GM19468 (cell line): ENCODE results near the gene CD247.

ENCODE experiments used
- ATAC-seq: cut with Tn5 transposase; IDR thresholded peaks from one replicate; pipeline ENCODE4 v1.9.1; 2021; ENCODE audit warnings: mild to moderate bottlenecking, moderate library complexity, moderate number of reproducible peaks; ENCODE audit not compliant: unreplicated experiment; ENCODE audit errors: extremely low read depth

The CD247 gene

GRCh38 chr1:167442854-167443565 lies 75.3 kb downstream of the CD247 start:
- ATAC-seq: no peak

GRCh38 chr1:167442142-167442848 lies 76.0 kb downstream of the CD247 start:
- ATAC-seq: peak; percentile 51

- no peak for ATAC-seq
These were observed 77.1 kb downstream of the CD247 start for GRCh38 chr1:167441222-167441621.

- ATAC-seq: no peak
These were observed 77.6 kb downstream of the CD247 start for GRCh38 chr1:167440776-167441175.

- ATAC-seq: no peak
These were observed 78.0 kb downstream of the CD247 start for GRCh38 chr1:167440345-167440744.

GRCh38 chr1:167439301-167439988 lies 78.9 kb downstream of the CD247 start:
- ATAC-seq: no peak

DNA sequence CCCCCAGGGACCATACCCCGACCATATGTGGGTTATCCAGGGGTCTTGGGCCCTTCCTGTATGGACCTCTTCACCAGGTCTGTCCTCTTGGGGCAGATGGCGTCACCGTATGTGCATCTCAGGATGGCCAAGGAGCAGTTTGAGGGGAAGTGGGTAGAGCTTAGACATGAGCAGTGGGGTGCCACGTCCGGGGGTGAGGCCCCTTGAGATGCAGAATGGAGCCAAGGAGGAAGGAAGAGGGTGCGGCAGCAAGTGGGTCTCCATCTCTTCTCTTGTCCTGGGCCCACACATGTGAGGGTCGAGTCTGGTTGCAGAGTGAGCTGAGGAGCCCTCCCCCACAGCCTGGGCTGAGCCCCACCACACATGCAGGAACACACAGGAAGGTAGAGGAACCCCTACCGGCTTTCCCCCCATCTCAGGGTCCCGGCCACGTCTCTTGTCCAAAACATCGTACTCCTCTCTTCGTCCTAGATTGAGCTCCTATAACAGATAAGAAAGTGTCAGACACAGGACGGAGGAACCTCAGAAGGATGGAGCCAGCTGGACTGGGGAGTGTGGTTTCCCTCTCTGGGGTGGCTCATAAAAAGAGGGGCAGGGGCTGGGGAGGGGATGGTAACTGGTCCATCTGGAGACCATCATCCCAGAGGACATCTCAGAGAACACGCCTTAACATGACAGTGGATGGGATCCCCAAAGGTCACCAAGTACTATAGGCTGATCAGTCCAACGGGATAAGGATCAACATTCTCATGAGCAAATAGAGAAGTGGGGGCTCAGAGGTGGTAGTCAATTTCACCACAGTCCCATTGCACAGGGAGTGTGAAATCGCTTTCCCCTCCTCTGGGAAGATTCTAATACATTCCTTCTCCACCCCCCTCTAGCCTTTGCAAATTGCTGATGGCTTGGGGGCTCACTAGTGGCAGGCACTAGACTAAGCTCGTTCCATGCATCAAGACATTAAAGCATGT lies 79.9 kb downstream of the CD247 start:
- no peak for ATAC-seq

GRCh38 chr1:167435484-167435883 lies 82.8 kb downstream of the CD247 start:
- no peak for ATAC-seq

DNA sequence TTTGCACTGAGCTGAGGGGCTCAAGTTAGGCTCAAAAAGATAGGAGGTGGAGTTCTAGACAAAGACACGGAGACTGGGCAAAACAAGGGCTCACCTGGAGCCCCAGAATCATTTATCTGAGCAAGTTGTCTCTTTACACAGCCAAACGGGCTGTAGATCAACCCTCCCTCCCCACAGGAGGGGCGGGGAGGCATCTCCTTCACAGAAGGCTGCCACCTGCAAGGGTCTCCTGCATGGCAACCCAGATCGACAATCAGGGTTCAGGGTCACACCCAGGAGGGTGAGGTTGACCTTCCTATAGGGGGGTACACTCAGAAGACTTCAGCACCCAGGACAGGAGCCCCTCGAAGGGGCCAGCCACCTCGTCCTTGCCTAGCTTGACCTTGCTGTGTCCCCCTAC lies 84.0 kb downstream of the CD247 start:
- no peak for ATAC-seq

GRCh38 chr1:167433884-167434283 lies 84.4 kb downstream of the CD247 start:
- ATAC-seq: no peak

DNA sequence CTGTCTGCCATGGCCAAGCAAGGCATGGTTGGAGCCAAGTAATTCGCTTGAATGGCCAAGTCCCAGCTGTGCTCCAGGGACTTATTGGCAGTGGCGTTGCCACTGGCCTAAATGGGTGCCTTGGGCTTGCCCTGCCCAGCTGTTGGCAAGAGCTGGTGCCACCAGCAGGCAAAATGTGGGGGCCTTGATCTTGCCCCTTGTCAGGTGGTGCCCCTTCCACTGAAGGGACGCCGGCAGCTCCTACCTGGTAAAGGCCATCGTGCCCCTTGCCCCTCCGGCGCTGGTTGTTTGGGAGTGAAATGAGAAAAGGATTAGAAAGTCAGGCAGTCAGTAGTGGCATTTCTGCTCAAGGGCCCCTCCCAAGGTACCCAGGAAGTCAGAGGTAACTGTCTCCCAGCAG lies 85.5 kb downstream of the CD247 start:
- ATAC-seq: no peak

- no peak for ATAC-seq
These were observed 86.2 kb downstream of the CD247 start for GRCh38 chr1:167431909-167432650.

DNA sequence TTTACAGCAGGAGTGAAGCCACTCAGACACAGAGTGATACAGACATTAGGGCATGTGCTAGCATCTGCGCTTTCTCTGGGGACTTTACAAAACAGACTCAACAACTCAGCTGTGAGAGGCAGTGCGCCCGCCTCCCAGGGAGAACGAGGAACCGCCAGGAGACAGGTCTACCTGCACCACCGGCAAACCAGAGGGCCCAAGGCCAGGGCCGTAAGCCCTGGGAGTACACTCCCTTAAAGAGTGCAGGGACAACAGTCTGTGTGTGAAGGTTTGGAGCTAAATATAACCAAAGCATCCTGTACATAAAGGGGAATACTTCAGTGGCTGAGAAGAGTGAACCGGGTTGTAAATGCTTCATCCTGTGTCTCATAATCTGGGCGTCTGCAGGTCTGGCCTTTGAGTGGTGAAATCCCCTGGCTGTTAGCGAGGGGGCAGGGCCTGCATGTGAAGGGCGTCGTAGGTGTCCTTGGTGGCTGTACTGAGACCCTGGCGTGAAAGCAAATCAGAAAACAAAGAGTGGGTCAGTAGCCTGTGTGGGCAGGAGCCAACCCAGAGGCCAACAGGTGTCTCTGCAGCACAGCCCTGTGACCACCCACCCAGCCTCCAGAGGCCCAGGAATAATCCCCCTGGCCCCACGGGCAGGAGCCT lies 86.9 kb downstream of the CD247 start:
- no peak for ATAC-seq

GRCh38 chr1:167430849-167431242 lies 87.5 kb downstream of the CD247 start:
- no peak for ATAC-seq

- peak; percentile 22 for ATAC-seq
These were observed 88.0 kb downstream of the CD247 start for GRCh38 chr1:167430134-167430848.

DNA sequence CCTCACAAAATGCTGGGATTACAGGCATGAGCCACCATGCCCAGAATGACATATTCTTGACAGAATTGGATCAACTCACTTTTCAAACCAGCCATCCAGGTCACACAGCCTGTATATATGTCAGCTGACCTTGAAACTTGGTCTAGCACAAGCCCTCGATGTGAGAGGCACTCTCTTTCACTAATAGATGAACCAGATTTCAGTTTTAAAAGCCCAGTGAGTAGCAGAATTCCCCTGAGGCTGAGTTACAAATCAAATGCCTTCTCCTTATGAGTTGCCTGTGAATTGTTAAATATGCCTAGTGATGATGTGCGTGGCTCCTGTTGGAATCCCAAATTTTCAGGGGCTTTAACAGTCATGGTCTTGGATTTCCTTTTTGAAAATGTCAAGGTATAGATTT lies 88.7 kb downstream of the CD247 start:
- ATAC-seq: no peak

DNA sequence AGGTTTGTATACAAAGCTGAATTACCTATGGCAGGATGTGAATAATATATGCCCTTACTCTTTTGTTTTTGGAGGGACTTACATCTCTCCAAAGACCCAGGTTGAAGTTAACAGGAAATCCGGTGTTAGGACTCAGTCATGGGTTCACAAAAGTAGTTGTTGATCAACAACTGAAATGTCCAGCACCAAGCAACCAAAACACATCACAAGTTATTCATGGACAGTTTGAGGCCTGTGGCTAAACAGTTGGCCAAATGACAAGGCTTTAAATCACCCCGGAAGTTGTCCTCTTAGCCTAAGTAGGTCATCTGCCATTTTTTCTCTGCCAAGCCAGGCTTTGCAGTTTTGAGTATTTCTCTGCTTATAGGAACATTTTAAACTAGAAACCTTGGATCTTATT lies 89.9 kb downstream of the CD247 start:
- ATAC-seq: no peak

DNA sequence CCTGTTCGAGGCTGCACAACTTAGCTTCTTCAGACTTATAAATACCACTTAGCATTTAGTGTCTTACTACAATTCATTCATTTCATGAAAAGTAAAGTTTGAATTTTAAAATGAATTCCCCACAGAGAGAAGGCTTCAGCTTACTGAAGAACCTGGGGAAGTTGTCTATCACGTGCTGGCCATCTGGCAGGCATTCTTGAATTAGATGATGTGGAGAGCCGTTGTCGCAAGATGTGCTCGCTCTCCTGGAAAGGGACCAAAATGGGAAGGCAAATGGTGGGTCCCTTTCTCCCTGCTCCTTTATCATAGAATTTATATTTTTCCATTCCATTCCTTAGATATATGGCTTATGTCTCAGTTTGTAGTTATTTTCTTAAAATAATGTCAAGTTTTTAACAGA lies 90.5 kb downstream of the CD247 start:
- ATAC-seq: no peak
